Uterus (tissue), 2 donors: ENCODE data around the gene HNRNPH2.

Experiments
- POLR2A ChIP-seq, 2 donors: fragments of 450-650 bp; IDR thresholded peaks; one replicate each; pipeline ENCODE4 v1.6.1; 2016; ENCODE audit warnings: antibody characterized with exemption in 2 of 2, mild to moderate bottlenecking in 1 of 2, moderate library complexity in 1 of 2
- TF ChIP-seq, protein P1 (sequence below), 4 experiments: fragments of 200-600 bp in 2 of 4; fragments of 450-650 bp in 2 of 4; sonication (generic) in 2 of 4; IDR thresholded peaks; one replicate each; pipeline ENCODE4 v1.5.1; 2016 to 2019; ENCODE audit warnings: antibody characterized with exemption in 4 of 4, mild to moderate bottlenecking in 2 of 4, moderate library complexity in 1 of 4

DNA sequence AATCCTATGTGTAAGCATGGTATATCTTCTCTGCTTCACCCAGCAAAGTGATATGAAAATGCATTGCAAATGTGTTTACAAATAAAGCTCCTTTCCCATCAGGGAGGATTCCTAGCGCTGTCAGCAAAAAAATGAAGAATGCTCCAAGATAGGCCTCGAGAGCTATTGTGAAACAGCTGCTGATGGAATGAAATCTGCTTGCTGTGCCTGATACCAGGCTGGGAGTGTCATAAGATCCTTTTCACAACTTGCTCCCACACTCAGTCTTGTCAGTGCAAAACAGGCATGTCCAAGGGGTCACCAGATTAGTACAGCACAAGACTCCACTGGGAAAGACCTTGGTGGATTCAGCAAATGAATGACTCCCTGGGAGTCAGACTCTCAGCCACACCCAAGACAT is 34.1 kb downstream of the HNRNPH2 start:
- TF ChIP-seq, protein P1, sequence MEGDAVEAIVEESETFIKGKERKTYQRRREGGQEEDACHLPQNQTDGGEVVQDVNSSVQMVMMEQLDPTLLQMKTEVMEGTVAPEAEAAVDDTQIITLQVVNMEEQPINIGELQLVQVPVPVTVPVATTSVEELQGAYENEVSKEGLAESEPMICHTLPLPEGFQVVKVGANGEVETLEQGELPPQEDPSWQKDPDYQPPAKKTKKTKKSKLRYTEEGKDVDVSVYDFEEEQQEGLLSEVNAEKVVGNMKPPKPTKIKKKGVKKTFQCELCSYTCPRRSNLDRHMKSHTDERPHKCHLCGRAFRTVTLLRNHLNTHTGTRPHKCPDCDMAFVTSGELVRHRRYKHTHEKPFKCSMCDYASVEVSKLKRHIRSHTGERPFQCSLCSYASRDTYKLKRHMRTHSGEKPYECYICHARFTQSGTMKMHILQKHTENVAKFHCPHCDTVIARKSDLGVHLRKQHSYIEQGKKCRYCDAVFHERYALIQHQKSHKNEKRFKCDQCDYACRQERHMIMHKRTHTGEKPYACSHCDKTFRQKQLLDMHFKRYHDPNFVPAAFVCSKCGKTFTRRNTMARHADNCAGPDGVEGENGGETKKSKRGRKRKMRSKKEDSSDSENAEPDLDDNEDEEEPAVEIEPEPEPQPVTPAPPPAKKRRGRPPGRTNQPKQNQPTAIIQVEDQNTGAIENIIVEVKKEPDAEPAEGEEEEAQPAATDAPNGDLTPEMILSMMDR (IDR thresholded peaks at IDR 0.05), result no peak
- no peak for TF ChIP-seq POLR2A (IDR thresholded peaks at IDR 0.05)
